ENCODE results near the gene PLXNA4. TPM values are rescaled to one million over a fixed set of nuclear protein-coding genes. Genes with fewer than 3 reads are reported as not detected.

The PLXNA4 gene
- total RNA-seq, 4 donors from 2014 or later, result 0.49 to 7.1 (median 2.0) TPM

GRCh38 chr7:132419542-132419941, 156.7 kb downstream of the PLXNA4 start:
- no peak overlapping the region for H3K4me3 ChIP-seq
- H3K9me3 ChIP-seq, result no peaks in the 10 kb centered on the region
- H3K27ac ChIP-seq, result no peak overlapping the region
- H3K36me3 ChIP-seq, result no peaks in the 10 kb centered on the region
- peaks cover 0 to 10% (median 0%) of the 10 kb centered on the region in 3 donors for H3K4me1 ChIP-seq
- 43% methylated on average over 2 of the region's 2 CpGs for WGBS, 2 donors
- TF ChIP-seq POLR2A (IDR thresholded peaks at IDR 0.05), result no peak
- no peak for TF ChIP-seq CTCF (IDR thresholded peaks at IDR 0.05)
- no peak for DNase-seq
- no peaks in the 10 kb centered on the region for H3K27me3 ChIP-seq
- intact Hi-C loops (cut with DNase I), result no loop called here

GRCh38 chr7:132418840-132419239, 157.4 kb downstream of the PLXNA4 start:
- WGBS, 2 donors, result 56 to 63% methylated on average over 5 to 6 of the region's 6 CpGs
- no peak for DNase-seq
- Histone ChIP-seq H3K4me3 (no peak overlapping the region), H3K27me3 (no peaks in the 10 kb centered on the region), H3K4me1 (peaks cover 0 to 10% (median 0%) of the 10 kb centered on the region in 3 donors), H3K27ac (no peak overlapping the region), H3K9me3 (no peaks in the 10 kb centered on the region), H3K36me3 (no peaks in the 10 kb centered on the region)
- TF ChIP-seq POLR2A (IDR thresholded peaks at IDR 0.05) (no peak), CTCF (IDR thresholded peaks at IDR 0.05) (no peak)
- intact Hi-C loops (cut with DNase I), result no loop called here

GRCh38 chr7:132417103-132417906, 159.0 kb downstream of the PLXNA4 start:
- TF ChIP-seq CTCF (IDR thresholded peaks at IDR 0.05), result no peak
- no peak for TF ChIP-seq POLR2A (IDR thresholded peaks at IDR 0.05)
- Histone ChIP-seq H3K36me3 (no peaks in the 10 kb centered on the region), H3K27ac (no peak overlapping the region), H3K4me1 (peaks cover 0 to 8% (median 0%) of the 10 kb centered on the region in 3 donors), H3K27me3 (no peaks in the 10 kb centered on the region), H3K4me3 (no peak overlapping the region), H3K9me3 (no peaks in the 10 kb centered on the region)
- WGBS, 2 donors, result 53 to 67% methylated on average over 9 of the region's 9 CpGs
- no peak for DNase-seq
- intact Hi-C loops (cut with DNase I), result no loop called here

DNA sequence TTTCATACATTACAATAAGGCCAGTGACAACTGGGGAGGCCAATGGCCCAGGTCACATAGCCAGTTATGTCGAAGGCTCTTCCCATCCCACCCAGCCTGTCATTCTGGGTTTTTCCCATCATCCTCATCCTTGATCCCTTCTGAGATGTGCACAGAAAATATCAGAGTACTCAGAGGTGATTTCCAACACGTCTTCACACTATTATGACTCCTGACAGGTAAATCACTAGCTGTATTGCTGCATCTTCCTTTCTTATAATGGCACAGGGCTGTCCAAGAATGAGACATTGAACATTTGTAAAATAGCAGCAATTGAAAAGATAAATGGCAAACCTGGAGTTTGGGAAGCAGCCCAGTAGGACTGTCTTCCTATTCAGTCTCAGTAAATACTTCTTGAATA, 159.9 kb downstream of the PLXNA4 start:
- TF ChIP-seq POLR2A (IDR thresholded peaks at IDR 0.05), result no peak
- no peak for TF ChIP-seq CTCF (IDR thresholded peaks at IDR 0.05)
- Histone ChIP-seq H3K4me1 (peaks cover 0 to 6% (median 0%) of the 10 kb centered on the region in 3 donors), H3K9me3 (no peaks in the 10 kb centered on the region), H3K27me3 (no peaks in the 10 kb centered on the region), H3K36me3 (no peaks in the 10 kb centered on the region), H3K4me3 (no peak overlapping the region), H3K27ac (no peak overlapping the region)
- 53 to 67% methylated on average over 2 of the region's 2 CpGs for WGBS, 2 donors
- intact Hi-C loops (cut with DNase I), result no loop called here
- DNase-seq, result no peak

DNA sequence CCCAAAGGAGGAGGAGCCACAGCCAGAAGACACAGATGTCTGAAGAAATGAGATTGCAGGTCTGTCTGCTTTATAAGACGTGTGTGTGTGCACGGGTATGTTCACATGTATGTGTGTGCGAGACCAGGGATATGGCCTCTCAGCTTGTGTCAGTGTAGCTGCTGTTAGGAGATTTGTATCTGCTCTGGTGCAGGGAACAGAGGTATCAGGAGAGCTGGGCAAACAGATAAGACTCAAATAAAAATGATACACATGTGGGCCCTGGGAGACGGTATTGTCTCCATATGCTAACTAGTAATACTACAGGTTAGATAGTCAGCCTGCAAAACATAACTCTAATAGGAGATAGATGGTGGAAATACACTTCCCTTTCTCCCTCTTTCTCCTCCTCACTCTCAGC, 161.0 kb downstream of the PLXNA4 start:
- intact Hi-C loops (cut with DNase I), result no loop called here

More for the DNA sequence above, 161.0 kb downstream of the PLXNA4 start:
- no peak overlapping the region for H3K4me3 ChIP-seq
- H3K27ac ChIP-seq, result no peak overlapping the region
- no peaks in the 10 kb centered on the region for H3K36me3 ChIP-seq
- H3K9me3 ChIP-seq, result no peaks in the 10 kb centered on the region
- H3K4me1 ChIP-seq, result peaks cover 0 to 12% (median 0%) of the 10 kb centered on the region in 3 donors
- no peak for TF ChIP-seq CTCF (IDR thresholded peaks at IDR 0.05)
- no peak for TF ChIP-seq POLR2A (IDR thresholded peaks at IDR 0.05)
- no peak for DNase-seq
- WGBS, 2 donors, result 87 to 88% methylated on average over 3 to 4 of the region's 4 CpGs
- H3K27me3 ChIP-seq, result no peaks in the 10 kb centered on the region
